ENCODE data around the gene DIPK1B.

Gene DIPK1B

GRCh38 chr9:136729926-136730325 lies 17.6 kb downstream of the DIPK1B start:
- Histone ChIP-seq H3K4me1 (ENCODE audit: insufficient read depth, poor library complexity, severe bottlenecking) (peaks cover 8% of the 10 kb centered on the region), H3K27me3 (ENCODE audit: insufficient read depth, poor library complexity, severe bottlenecking) (no peaks in the 10 kb centered on the region), H3K4me3 (ENCODE audit: severe bottlenecking) (no peak overlapping the region), H3K9me3 (ENCODE audit: severe bottlenecking) (no peaks in the 10 kb centered on the region), H3K36me3 (ENCODE audit: low read depth) (peaks cover 21% of the 10 kb centered on the region), H3K27ac (ENCODE audit: poor library complexity, severe bottlenecking) (no peak overlapping the region)
- TF ChIP-seq CTCF (IDR thresholded peaks at IDR 0.05; ENCODE audit: poor library complexity, severe bottlenecking): no peak
- ATAC-seq (ENCODE audit: low read depth) (no peak), DNase-seq (ENCODE audit: low spot score) (no peak)

- Histone ChIP-seq H3K27me3 (ENCODE audit: insufficient read depth, poor library complexity, severe bottlenecking) (no peaks in the 10 kb centered on the region), H3K4me3 (ENCODE audit: severe bottlenecking) (no peak overlapping the region), H3K4me1 (ENCODE audit: insufficient read depth, poor library complexity, severe bottlenecking) (no peaks in the 10 kb centered on the region), H3K36me3 (ENCODE audit: low read depth) (no peaks in the 10 kb centered on the region), H3K9me3 (ENCODE audit: severe bottlenecking) (no peaks in the 10 kb centered on the region), H3K27ac (ENCODE audit: poor library complexity, severe bottlenecking) (no peak overlapping the region)
- ATAC-seq (ENCODE audit: low read depth) (no peak), DNase-seq (ENCODE audit: low spot score) (no peak)
- TF ChIP-seq CTCF (IDR thresholded peaks at IDR 0.05; ENCODE audit: poor library complexity, severe bottlenecking): no peak
Observed at GRCh38 chr9:136732444-136733178, 20.2 kb downstream of the DIPK1B start.

- H3K4me3 ChIP-seq (ENCODE audit: severe bottlenecking): no peak overlapping the region
- H3K4me1 ChIP-seq (ENCODE audit: insufficient read depth, poor library complexity, severe bottlenecking): no peaks in the 10 kb centered on the region
- H3K36me3 ChIP-seq (ENCODE audit: low read depth): no peaks in the 10 kb centered on the region
- no peak overlapping the region for H3K27ac ChIP-seq (ENCODE audit: poor library complexity, severe bottlenecking)
- DNase-seq (ENCODE audit: low spot score): no peak
- TF ChIP-seq CTCF (IDR thresholded peaks at IDR 0.05; ENCODE audit: poor library complexity, severe bottlenecking): no peak
- H3K9me3 ChIP-seq (ENCODE audit: severe bottlenecking): no peaks in the 10 kb centered on the region
- ATAC-seq (ENCODE audit: low read depth): no peak
- no peaks in the 10 kb centered on the region for H3K27me3 ChIP-seq (ENCODE audit: insufficient read depth, poor library complexity, severe bottlenecking)
Observed at GRCh38 chr9:136733611-136734010, 21.2 kb downstream of the DIPK1B start.

GRCh38 chr9:136734837-136735496 lies 22.6 kb downstream of the DIPK1B start:
- no peaks in the 10 kb centered on the region for H3K9me3 ChIP-seq (ENCODE audit: severe bottlenecking)
- H3K4me1 ChIP-seq (ENCODE audit: insufficient read depth, poor library complexity, severe bottlenecking): no peaks in the 10 kb centered on the region
- peaks cover 12% of the 10 kb centered on the region for H3K27me3 ChIP-seq (ENCODE audit: insufficient read depth, poor library complexity, severe bottlenecking)
- no peak overlapping the region for H3K27ac ChIP-seq (ENCODE audit: poor library complexity, severe bottlenecking)
- TF ChIP-seq CTCF (IDR thresholded peaks at IDR 0.05; ENCODE audit: poor library complexity, severe bottlenecking): no peak
- no peak overlapping the region for H3K4me3 ChIP-seq (ENCODE audit: severe bottlenecking)
- ATAC-seq (ENCODE audit: low read depth): no peak
- H3K36me3 ChIP-seq (ENCODE audit: low read depth): no peaks in the 10 kb centered on the region
- DNase-seq (ENCODE audit: low spot score): no peak

All from RWPE2 (cell line).